GM21360 (cell line): Measurements from ENCODE around the gene PAIP2B.
"Not testable (repeated sequence)": the region's sequence is repeated elsewhere in the genome, so short reads cannot be mapped to it uniquely, and the experiment has no call there.

ENCODE experiments used
- ATAC-seq: cut with Tn5 transposase; IDR thresholded peaks from one replicate; pipeline ENCODE4 v1.9.1; 2021; ENCODE audit warnings: mild to moderate bottlenecking, moderate library complexity; ENCODE audit not compliant: unreplicated experiment

The PAIP2B gene, protein sequence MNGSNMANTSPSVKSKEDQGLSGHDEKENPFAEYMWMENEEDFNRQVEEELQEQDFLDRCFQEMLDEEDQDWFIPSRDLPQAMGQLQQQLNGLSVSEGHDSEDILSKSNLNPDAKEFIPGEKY

DNA sequence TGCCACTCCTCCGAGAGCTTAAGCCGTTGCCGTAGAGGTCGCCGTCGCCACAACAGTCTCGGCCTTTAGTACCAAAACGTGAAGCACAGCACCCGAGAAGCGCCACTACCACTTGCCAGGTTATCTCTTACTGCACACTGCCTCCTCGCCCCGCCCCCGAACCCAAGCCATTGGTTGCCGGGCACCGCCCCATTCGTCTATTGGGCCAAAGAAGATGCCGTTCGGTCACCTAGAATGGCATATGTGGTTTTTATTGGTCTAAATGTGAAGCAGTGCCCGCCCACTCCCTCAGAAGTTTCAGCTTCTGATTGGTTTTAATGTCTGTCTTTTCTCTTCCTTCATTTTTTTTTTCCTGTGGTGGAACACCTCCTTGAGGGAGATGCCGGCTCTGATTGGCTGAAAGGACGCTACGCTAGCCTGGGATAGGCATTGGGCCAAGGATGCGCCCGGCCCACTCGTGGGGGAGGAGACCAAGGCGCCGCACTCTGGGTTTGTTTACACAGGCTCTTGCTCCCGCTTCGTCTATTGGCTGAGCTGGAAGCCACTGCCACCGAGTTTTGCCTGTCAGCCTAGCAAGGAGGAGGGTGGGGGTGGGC lies at the start of gene PAIP2B:
Gene PAIP2B, minus strand, starts transcription at position 139 of the 596 bp plus-strand sequence. CDS start 24,514 bp downstream, outside the sequence.
- ATAC-seq, result peak; percentile 93

DNA sequence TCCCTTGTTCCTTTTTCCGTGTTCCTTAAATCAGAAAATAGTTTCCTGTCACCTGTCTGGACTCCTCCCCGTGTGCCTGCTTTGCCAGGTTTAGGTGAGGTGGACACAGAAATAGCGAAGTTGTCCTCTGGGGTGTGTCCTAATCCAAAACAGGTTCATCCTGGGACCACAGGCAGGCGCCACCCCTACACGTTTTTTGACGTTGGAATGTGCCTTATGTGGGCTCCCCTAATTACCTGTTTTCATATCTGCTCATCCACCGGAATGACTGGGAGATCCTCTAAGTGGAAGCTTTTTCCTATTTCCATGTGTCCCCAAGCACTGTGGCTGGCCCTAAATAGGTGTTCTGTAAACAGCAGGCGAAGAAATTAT lies 49.0 kb upstream of the PAIP2B start:
- peak; percentile 6 for ATAC-seq

DNA sequence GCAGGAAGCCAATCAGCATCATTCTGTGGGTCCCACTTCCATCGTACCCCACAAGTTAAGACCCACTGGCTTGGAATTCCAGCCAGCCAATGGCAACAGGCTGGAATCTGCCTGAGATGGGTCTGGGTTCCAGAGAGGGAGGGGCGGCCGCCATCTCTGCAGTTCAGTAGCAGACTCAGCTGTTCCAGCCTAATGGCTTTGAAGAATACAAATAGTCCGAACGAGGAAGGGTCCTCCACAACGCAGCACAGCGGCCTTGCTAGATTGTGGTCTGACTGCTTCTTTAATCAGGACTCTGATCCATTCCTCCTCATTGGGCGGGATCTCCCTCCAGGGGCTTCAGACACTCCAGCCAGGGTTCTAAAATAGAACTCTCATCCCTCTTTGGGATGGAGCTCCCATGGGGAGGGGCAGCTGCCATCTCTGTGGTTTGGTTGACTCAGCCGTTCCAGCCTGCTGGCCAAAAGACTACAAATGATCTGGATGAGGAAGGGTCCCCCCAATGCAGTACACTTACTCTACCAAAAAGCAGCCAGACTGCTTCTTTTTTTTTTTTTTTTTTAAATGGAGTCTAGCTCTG lies 42.7 kb upstream of the PAIP2B start:
- ATAC-seq, result no peak

DNA sequence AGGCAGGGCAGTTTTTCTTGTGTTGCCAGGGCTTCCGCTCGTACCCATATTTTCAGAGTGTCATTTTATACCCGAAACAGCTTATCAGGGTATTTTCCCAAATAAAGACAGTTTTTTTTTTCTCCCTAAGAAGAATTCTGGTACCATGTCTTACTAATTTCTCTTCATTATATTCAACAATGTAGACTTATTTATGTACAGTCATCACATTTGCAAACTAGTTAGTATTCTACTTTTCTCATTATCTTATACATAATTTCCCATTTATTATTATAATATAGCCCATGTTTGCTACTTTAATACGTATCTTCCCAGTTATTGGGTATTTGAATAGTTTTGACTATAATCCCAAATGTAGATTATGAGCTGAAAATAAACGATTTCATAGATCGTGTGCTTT lies 36.5 kb upstream of the PAIP2B start:
- no peak for ATAC-seq

DNA sequence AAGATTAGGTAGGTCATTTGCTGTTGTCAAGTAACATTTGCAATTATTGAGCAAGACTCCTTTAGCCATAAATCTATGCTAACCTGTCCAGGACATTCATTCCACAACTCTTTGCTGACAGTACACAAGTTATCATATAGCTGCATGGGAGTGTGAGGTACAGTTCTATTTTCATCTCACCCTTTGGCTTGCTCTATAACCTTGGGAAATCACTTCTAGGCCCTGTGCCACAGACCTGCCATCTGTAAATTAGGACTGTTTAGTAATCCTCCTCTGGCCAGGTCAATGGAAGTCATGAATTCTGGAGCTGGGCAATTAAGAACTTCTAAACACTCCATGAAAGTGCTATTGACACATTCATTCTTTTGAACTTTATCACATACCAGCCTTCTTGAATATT lies 34.6 kb upstream of the PAIP2B start:
- no peak for ATAC-seq

DNA sequence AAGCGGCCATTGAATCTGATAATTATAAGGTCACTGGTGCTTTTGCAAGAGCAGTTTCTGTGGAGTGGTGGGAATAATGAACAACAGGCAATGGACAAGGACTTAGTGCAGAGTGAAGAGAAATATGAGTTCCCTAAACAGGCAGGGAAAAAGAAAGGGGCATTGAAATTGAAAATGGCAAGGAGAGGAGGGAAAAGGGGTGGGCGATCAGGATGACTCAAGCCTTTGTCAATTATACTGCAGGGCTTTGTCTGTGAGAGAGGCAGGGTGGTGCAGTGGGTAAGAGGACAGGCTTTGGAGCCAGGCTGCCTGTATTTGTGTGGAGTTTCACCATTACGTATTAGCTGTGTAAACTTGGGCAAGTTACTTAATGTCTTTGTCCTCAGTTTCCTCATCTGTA lies 29.5 kb upstream of the PAIP2B start:
- no peak for ATAC-seq

DNA sequence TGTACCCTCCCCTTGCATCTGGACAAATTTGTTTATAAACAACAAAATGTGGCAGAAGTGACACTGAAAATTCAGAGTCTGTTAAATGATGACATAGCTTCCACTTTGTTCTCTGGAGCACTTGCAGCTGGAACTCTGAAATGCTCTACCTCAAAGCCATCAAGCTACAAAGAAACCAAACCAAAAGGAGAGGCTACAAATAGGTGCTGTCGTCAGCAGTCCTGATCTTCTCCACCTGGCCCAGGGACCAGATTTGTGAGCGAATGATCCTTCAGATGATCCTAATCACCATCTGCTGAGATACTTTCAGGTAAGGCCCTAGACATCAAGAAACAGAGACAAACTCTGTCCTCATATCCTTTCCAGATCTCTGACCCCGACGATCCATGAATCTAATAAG lies 27.9 kb upstream of the PAIP2B start:
- no peak for ATAC-seq

DNA sequence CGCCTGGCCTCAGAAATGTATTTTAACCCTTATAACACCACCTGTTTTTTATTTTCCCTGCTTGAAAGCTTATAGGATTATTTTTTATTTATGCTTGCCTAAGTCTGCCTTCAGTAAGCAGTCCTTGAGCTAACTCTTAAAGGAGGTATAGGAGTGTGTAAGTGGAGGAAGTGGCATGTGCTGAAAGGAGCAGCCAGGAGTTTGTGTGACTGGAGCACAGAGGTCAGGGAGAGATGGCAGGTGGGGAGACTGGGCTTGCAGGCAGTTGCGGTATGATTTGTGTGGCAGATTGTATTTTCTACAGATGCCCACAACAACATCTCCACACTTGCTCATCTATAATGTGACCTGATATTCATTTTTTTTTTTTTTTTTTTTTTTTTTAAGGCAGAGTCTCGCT lies 27.2 kb upstream of the PAIP2B start:
- ATAC-seq, result no peak

DNA sequence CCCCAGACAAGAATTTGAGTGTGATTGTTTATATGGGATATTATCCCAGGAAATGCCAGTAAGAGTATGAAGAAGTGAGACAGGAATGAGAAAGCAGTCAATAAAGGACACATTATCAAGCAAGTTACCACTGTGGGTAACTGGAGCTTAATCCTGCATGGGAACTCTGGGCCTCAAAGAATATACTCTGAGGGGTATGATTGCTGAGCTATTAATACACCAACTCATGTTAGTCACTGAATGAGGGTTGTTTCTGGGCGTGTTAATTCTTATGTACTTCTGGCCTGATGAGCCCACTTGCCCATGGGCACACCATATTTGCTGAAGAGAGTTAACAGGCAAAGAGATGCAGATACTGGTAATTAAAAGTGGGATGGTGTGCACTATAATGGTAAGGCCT lies 26.6 kb upstream of the PAIP2B start:
- no peak for ATAC-seq

DNA sequence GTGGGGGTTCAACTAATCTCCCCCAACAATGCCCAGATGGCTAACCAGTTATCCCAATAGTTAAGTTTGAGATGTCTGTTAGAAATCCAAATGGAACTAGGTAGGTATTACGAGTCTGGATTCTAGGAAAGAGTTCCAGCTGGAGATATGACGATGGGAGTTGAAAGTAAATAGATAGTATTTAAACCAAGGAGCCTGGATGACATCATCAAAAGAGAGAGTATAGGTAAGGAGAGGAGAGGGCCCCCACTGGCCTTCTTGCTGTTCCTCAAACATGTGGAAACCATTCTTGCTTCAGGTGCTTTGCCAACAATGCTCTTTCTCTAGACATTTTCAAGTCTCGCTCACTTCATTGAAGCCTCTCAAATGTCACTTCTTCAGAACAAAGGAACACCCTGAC lies 26.0 kb upstream of the PAIP2B start:
- ATAC-seq, result no peak

DNA sequence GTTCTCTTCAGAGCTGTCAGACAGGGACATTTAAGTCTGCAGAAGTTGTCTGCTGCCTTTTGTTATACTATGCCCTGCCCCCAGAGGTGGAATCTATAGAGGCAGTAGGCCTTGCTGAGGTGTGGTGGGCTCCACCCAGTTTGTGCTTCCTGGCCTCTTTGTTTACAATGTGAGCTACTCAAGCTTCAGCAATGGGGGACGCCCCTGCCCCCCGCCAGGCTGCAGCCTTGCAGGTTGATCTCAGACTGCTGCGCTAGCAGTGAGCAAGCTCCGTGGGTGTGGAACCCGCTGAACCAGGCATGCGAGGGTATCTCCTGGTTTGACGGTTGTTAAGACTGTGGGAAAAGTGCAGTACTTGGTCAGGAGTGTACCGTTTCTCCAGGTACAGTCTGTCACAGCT lies 24.0 kb upstream of the PAIP2B start:
- ATAC-seq, result no peak

DNA sequence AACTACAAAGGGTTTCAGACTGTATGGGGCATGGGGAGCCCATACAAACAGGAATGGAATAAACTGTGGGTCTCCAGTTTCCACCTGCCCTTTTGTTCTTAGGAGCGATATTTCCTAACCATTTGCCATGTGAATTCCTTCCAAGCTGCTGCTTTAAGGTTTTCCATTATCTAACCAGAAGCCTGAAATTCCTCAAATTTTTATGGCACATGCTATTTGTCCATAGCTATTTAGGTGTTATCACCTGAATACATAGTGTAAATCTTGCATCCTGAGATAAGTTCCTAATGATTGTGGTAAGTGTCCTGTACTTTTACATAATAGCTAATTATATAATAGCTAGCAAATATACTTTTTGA lies 17.4 kb upstream of the PAIP2B start:
- no peak for ATAC-seq

DNA sequence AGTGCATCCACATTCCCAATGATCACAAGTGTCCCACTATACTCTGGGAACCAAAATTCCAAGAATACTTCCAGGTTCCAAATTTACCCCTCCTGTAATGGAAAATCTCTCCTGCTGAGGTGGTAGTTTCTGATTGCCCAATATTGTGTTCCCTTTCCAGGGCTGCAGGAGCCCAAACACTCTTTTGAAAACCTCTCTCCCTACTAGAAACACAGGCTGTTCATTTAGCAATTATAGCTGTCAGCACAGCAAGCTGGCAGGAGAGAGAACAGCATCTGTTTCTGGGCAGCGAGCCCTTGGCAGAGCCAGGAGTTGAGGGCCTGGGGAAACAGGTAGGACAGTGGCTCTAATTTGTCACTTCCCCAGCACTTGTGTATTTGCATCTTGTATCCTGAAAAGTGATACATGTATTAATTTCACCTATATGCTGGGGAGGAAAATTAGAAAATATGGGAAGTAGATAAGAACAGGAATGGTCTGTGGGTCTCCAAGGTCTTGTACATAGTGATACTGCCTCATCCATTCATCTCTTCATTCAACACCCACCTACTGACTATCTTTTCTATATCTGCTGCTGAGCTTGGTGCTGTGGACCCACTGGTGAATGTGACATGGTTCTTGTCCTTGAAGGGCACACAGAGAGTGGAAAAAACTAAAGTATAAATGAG lies 16.9 kb upstream of the PAIP2B start:
- no peak for ATAC-seq

DNA sequence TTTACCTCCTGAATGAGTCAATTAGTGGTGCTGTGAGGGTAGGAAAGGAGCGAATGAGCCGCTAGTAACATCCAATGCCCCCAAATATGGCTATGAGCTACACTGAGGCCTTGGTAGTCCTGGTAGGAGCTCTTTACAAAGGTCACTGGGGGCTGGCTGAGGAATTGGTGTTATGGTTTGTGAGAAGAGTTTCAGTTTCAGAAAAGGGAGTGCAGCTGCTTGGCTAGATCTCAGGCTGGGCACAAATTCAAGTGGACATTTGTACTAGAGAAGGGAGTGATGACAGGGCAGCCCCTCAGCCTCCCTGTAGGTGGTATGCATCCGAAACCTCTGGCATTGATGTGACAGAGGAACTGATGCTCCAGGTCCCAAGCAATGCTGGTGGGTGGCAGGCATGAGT lies 13.9 kb upstream of the PAIP2B start:
- ATAC-seq, result no peak

DNA sequence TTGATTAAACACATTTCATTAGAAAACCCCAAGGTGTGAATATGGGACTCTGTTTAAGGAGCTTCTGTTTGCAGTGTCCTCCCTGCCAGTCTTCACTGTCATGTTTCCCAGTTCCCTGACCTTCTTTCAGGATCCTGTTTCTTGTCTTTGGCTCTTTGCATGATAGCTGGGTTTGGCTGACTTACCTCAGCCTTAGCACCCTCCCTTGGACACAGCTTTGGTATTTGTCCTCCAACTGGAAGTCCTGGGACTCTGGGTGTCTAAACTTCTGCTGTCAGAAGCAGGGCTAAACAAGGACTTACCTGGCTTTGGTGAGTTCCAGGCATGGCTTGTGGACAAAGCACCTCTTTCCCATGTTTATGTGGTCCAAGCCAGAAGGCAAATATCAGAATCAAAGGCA lies 11.2 kb upstream of the PAIP2B start:
- no peak for ATAC-seq

DNA sequence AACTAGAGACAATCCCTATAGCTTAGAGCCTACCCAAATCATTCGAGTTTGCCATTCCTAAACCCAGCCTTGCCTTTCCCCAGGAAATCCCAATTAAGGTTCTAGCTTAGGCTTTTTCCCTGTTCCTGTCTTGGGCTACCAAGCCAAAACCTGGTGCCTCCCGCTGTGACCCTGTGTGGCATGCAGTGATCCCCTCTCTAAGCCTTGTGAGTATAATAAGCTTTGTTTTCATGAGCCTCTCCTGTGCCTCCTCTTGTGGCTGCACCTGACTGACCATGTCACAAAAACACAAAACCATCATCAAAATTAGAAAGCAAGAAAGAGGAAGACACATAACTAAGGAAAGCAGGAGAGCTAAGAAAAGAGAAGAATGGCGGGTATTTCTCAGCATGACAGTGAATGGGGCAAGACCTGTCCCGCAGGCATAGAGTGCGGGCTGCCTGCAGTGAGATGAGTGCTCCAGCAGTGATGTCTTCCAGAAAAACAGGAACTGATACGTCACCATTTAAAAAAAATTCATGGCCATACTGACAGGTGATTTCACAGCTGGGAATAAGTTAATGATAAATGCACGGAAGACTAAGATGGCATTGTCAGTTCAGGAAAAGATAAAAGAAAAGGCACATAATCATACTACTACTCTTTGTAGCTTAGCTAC lies 9.2 kb upstream of the PAIP2B start:
- ATAC-seq, result no peak

DNA sequence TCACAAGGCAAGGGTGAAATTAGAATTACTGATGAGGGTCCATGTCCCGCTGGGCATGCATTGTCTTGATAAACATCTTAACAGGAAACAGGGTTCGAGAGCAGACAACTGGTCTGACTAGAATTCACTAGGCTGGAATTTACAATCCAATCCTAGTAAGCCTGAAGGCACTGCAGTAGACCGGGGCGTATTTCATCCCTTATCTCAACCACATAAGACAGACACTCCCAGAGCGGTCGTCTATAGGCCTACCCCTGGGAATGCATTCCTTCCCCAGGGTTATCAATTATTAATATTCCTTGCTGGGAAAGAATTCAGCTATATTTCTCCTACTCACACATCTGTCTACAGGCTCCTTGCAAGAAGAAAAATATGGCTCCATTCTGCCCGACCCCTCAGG lies 6.2 kb upstream of the PAIP2B start:
- not testable (repeated sequence) for ATAC-seq

DNA sequence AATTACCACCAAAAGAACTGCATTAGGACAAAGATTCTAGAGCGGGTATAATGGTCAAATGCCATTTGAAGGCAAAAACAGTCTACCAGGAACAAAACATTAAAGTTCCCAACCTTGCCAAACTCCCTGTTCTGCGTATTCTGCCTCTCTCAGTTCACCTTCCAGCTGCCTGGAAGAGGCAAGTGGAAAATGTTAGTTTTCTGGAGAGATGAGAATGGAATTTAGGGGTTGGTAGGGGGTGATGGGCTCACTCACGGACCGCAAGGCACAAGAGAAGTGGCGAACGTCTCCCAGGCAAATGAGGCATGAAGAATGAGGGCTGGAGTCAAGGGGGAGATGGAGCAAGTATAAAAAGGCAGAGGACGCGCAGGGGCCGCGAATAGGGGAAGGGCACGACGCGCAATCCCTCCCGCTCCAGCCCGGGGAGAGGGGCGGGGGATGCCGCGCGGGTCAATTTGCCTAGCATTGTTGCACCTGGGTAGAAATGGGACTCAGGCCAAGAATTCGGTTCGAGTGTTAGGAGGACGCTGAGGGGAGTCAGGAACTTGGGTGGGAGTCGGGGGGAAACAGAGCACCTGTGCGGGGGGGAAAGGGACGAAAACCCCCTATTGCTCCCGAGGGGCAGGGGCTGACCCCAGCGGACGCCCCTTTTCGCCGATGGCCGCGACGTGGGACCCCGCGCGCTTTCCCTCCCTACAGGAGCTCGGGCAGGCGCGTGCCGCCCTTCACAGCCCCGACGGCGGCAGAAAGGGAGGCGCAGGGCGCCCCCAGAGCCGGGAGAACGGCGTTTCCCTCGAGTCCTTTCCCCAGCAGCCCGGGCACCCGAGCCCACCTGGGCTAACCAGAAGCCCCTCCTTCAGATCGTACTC lies 573 bp downstream of the PAIP2B start:
- peak; percentile 13 for ATAC-seq

DNA sequence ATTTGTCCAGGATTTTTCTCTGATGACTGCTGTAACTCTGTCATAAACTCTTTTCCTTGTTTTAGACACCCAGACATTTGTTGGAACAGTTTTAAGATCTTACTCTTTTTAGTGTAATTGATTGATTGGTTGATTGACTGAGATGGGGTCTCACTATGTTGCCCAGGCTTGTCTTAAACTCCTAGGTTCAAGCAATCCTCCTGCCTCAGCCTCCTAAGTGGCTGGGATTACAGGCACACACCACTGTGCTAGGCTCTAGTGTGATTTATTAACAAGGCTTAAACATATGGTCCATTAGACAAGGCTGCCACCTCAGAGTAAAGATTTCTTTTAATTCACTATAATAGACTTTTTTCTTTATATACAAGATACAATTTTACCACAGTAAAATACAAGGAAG lies 2.0 kb downstream of the PAIP2B start:
- ATAC-seq, result no peak

DNA sequence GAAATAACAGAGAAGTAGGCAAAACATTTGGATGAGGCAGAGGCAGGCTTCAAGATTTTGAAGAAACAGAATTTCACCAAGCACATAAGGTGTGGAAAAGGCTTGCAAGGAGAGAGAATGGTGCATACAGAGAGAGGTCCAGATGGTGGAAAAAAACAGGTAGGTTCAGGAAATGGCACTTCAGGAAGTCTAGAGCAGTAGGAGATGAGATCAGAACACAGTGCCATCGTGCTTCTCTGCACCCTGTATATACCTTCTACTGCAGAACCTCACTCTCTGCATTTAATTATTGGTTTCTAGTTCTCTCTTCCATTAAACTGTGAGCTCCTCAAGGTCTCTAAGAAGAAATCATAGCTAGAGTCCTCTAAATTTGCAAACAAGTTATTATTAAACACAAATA lies 2.4 kb downstream of the PAIP2B start:
- ATAC-seq, result no peak

DNA sequence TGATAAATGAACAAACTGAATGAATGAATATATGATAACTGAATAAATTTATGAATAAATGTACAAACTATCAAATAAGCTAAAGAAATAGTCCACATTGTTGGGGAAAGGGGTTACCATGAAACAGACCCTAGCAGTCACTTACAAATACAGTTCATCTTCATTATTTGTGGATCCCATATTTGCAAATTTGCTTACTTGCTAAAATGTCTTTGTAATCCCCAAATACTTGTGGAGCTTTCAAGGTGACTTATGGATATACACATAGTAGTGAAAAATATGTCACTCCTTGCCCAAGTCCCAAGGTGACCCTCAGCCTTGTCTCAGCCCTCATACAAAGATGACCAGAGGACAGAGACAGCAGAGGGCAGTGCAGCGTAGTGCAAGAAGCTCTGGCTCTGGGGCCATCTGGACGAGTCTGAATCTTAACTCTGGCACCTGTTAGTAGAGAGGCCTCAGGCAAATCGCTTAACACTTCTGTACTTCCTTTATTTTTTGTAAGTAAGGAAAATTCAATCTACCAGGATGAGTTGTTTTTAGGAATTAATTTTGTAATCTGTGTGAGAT lies 3.1 kb downstream of the PAIP2B start:
- no peak for ATAC-seq
